HG03039 (cell line): Measurements from ENCODE around the gene MT1F.

ENCODE experiments used
- ATAC-seq: cut with Tn5 transposase; IDR thresholded peaks from one replicate; pipeline ENCODE4 v1.9.1; 2021; ENCODE audit warnings: mild to moderate bottlenecking, moderate library complexity; ENCODE audit not compliant: unreplicated experiment

The MT1F gene

GRCh38 chr16:56689171-56689570 is 31.4 kb downstream of the MT1F start:
- ATAC-seq = no peak

GRCh38 chr16:56690420-56691122 is 32.8 kb downstream of the MT1F start:
- no peak for ATAC-seq

- no peak for ATAC-seq
Observed at GRCh38 chr16:56691885-56692284, 34.1 kb downstream of the MT1F start.

- no peak for ATAC-seq
Observed at GRCh38 chr16:56695246-56695645, 37.5 kb downstream of the MT1F start.

GRCh38 chr16:56697456-56698155 is 39.8 kb downstream of the MT1F start:
- ATAC-seq = no peak

GRCh38 chr16:56700195-56700594 is 42.4 kb downstream of the MT1F start:
- ATAC-seq = no peak

- ATAC-seq = no peak
Observed at GRCh38 chr16:56700631-56701030, 42.9 kb downstream of the MT1F start.

GRCh38 chr16:56701534-56701933 is 43.8 kb downstream of the MT1F start:
- no peak for ATAC-seq

GRCh38 chr16:56702836-56703235 is 45.1 kb downstream of the MT1F start:
- ATAC-seq = no peak
